ENCODE results near the gene RPL28.
A peak's percentile ranks its signal among the peaks of the same experiment; 100 is the strongest.

The RPL28 gene

GRCh38 chr19:55451965-55452748 lies 66.4 kb downstream of the RPL28 start:
- Mint-ChIP-seq H3K36me3 (no peaks in the 10 kb centered on the region), H3K9me3 (no peaks in the 10 kb centered on the region), H3K27ac (no peak overlapping the region), H3K4me3 (peak overlapping the region; percentile 49), H3K4me1 (peaks cover 6% of the 10 kb centered on the region)
- DNase-seq (ENCODE audit: low spot score in 2 of 2) (no peak), ATAC-seq (no peak)
